Measurements from ENCODE around the gene POLN. TPM values are rescaled to one million over a fixed set of nuclear protein-coding genes. Genes with fewer than 3 reads are reported as not detected.

The POLN gene
- total RNA-seq, 1 donor from 2014 or later = 2.2 TPM

DNA sequence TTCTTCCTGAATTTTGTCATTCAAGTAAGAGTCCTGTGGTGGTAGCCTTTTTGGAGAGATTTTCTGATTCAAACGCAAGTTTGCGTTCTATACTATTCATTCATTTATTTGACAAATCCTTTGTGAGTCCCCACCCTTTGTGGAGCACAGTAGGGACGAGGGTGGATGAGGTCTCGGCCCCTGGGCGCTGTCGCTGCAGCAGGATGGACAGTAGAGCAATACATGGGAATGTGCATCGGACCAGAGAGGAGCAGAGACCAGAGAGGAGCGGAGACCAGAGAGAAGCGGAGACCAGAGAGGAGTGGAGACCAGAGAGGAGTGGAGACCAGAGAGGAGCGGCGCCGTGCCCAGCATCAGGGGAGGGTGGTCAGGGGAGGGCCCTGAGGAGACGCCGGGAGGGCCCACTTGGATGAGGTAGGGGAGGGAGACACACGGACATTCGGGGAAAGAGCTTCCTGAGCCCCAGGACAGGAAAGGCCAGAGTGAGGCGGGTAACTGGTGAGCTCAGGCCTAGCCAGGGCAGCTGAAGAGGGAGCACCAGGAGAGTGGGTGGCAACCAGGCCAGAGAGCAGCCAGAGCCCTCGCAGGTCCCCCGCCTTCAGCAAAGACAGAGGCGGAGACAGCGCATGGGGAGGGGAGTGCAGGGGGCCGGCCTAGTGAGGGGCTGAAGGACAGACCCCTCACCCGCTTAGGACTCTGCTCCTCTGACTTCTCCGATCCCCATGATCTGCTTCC, 115.4 kb downstream of the POLN start:
- ATAC-seq (no peak), DNase-seq (ENCODE audit: low spot score) (no peak)

DNA sequence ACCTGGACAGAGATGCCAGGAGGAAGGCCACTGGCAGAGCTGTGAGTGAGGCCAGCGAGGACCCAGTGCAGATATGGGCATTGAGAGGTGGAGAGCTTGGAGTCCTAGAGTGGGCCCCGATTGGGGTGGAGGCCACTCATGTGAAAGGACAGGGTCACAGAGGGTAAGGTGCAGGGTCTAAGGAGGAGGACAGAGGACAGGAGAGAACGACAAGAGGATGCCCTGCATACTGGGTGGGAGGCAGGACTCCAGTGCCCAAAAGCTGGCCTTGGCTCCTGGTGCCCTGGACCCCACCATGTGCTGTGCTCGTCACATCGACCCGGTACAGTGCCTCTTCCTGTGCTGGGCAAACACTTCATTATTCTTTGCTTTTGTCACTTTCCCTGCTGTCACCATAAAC, 116.1 kb downstream of the POLN start:
- DNase-seq (ENCODE audit: low spot score) = no peak
- ATAC-seq = no peak

DNA sequence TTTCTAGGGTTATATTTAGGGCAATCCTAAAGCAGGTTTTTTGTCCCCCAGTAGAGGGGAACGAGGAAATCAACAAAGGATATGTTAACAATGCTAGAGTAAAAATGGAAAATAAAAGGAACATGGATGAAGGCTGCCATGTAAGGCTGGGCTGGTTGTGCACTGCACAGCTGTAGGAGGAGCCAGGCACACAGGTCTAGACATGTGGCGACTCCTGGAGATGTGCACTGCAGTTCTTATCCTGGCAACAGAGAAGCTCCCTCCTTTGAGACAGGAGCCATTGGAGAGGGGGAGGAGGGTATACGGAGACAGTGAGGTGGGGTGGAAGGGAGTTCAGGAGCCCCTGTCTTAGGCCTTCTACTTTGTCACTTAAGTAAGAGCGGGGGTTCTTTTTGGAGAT, 116.9 kb downstream of the POLN start:
- no peak for ATAC-seq
- no peak for DNase-seq (ENCODE audit: low spot score)

DNA sequence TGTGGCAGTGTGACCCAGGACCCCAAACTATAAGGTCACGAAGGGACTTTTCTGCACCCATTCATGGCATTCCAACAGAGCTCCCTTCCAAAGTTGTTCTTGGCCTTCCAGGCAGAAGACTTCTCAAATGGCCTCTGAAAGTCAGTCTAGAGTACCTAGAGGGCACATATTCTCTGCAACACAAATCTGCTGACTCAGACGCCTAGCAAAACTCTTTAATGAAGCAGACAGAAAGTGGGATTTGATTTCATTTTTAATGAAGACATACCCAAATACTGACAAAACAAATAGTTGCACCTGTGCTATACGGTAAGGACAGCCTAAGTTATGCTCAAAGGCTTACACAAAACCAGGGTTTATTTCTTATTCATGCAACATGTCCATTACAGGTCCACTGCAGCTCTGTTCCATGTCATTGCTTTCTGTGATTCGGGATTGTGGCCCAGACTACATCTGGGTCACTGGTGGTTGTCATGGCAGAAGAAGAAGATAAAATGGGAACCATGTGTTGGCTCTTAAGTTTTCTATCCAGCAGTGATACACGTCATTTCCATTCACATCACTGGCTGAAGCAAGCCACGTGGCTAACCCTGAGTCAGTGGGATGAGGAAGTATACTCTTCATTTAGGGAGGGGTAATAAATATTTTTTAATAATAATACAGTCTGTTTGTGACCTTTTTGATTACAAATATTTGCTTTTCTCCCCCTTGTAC, 125.1 kb downstream of the POLN start:
- DNase-seq (ENCODE audit: low spot score) = no peak
- ATAC-seq = no peak

DNA sequence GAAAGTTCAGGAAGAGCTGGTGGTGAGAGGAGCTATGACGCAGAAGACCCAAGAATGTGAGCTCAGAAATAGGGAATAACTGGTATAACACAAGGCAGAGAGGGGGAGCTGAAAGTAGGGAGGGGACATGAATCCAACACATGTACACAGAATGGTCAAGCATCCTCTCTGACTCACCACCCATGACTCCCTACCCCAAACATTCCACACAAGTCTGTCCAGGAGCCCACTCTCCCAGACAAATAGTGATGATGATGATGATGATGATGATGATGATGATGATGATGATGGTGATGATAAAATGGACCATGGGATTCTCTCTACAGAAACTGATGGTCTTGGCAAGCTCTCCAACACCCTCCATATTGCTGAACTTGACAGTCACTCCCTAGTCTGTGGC, 136.4 kb downstream of the POLN start:
- DNase-seq (ENCODE audit: low spot score) (no peak), ATAC-seq (no peak)

DNA sequence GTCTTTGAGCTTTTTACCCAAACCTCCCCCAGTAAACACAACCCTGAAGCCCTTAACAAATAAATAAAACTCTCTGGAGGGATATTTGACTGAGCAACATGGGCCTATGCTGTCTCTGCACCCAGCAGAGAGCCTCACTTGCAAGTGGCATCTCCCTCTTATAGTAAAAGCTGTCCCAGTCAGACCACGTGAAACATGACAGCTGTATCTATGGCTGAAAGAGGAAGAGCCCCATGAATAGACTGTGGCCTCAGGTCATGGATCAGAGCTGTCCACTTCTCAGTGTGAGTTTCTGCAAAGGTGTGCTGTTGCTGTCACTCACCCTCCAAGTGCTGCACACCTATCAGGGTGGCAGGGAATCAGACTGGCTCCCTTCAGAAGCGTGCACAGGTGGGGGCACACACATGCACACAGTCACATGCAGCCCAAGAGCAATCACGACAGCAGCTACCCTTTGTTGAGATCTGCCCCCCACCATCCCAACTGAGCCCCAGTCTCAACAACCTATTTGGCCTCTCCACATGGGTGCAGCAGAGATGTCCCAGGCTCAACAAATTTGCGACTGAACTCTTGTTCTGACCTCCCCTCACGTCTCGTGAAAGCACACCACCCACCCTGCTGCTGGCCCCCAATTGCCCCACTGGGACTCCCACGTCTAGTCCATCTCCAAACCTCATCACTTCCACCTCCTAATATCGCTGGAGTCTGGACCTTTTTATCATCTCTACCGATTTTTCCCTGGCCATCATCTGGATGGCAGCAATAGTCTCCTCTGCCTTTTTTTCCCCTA, 137.2 kb downstream of the POLN start:
- DNase-seq (ENCODE audit: low spot score) (no peak), ATAC-seq (no peak)

DNA sequence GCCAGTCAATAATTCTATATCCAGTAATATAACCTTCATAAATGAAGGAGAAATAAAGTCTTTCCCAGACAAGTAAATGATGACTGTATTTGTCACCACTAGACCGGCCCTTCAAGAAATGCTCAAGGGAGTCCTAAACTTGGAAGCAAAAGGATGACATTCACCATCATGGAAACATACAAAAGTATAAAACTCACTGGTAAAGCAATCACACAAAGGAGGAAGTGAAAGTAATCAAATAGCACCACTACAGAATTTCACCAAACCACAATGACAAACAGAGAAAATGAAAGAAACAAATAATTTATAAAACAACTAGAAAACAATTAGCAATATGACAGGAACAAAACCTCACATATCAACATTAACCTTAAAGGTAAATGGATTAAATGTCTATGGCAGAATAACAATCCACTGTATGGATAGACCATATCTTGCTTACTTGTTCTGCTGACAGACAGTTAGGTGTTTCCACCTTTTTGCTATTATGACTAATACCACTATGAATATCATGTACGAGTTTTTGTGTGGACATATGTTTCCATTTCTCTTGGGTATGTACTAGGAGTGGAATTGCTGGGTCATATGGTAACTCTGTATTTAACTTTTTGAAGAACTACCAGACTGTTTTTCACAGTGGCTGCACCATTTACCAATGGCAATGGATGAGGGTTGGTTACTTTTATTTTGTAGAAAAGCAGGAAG, 137.9 kb downstream of the POLN start:
- DNase-seq (ENCODE audit: low spot score) (no peak), ATAC-seq (no peak)

DNA sequence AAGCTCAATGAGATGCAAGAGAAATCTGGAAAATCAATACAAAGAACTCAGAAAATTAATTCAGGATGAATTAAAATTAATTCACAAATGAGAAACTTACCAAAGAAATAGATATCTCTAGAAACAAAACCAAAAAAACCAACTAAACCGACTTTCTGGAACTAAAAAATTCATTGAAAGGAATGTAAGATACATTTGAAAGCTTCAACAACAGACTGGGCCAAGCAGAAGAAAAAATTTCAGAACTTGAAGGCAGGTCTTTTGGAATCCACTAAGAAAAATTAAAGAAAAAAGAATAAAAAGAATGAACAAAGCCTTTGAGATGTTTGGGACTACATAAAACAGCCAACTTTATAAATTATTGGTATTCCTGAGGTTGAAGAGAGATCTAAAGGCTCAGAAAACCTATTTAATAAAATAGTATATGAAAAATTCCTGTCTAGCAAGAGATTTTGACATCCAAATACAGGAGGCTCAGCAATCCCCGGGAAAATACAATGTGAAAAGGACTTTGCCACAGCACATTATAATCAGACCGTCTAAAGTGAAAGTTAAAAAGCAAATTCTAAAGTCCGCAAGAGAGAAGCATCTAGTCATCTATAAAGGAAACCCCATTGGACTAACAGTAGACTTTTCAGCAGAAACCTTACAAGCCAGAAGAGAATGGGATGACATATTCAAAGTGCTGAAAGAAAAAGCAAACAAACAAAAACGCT, 138.6 kb downstream of the POLN start:
- ATAC-seq = peak; percentile 69
- DNase-seq (ENCODE audit: low spot score) = no peak

DNA sequence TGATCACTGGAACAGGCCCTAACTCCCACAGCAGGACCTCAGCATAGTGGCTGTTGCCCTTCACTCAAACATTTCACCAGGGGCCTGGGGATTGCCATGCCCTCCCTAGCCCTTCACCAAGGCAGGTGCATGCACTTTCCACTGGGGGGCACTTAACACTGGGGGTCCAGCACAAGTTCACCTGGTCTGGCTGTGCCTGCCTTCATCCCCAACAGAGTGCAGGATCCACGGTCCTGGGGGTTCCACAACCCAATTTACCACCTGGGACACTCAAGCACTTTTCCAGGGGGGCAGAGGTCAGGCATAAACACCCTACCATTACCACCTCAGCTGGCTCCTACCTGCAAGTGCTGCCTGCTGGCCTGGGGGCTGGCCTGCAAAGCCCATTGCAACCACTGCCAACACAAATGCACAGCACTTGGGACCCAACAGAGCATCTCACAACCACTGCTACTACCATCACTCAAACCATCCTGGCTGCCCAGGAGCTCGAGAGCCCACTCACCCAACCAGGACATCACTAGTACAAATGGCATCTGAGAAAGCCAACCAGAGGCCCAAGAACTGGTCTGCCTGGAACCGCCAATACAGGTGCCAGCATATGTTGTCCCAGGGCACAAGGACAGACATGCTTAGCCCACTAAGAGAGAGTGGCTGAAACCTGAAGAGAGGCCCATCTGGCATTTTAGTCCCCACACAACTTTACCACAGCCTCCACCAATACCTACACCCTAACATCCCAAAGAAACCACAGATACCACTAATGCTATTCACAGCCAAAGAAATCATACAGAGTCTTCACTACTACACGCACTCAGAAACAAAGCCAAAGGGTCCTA, 139.7 kb downstream of the POLN start:
- DNase-seq (ENCODE audit: low spot score) = no peak
- ATAC-seq = no peak

DNA sequence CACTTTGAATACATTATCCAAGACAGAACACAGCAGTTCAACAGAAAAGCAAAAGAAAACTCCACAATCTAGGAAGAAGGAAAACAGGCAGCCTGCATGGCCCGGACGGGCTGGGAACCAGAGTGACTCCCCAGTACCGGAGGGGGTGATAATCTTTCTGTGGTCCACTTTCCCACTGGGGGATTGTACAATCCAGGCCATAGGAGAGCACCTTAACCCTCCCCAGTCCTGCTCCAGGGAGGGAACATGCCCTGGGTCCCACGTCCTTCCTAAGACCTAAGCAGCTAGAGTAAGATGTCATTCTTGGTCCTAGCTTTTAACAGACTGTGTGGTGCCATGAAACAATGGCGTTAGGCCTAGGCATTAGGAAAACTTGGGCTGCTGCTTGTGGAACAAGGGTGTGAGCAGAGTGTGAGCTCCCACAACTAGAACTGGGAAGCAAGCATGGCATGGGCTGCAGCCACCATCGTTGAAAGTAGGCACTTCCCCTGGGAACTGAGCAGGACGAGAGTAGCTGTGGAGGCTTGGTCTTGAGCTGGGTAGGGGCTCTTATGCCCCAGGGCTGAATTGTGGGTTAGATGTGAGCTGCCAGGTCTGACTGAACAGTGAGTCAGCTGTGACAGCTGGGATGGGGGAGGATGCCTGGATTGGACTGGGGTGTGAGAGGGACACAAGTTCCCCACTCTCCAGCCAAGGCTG, 140.4 kb downstream of the POLN start:
- no peak for ATAC-seq

DNA sequence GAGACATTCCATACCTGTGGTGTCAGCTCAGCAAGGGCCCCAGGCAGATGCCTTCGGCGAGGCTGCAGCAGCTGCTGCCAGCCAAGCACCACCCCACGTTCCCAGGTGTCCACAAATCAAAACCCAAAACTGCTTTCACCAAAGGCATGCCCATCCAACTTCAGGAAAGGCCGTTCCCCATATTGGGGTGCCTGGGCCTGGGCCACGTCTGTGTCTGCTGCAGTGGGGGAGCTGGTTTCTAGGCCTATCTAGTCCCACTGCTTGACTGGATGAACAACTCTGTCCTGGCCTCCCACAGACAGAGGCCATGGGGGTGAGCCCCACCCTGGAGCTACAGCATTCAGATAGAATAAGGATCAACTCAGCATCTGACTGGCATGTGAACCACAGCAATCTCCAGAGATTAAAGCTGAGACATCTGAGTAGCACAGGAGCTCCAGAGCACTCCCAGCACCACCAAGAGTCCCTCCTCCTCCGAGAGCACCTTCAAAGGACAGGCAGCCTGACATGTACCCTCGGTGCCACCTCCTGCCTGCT, 145.8 kb downstream of the POLN start:
- no peak for DNase-seq (ENCODE audit: low spot score)

More for the DNA sequence above, 140.4 kb downstream of the POLN start:
- no peak for DNase-seq (ENCODE audit: low spot score)

DNA sequence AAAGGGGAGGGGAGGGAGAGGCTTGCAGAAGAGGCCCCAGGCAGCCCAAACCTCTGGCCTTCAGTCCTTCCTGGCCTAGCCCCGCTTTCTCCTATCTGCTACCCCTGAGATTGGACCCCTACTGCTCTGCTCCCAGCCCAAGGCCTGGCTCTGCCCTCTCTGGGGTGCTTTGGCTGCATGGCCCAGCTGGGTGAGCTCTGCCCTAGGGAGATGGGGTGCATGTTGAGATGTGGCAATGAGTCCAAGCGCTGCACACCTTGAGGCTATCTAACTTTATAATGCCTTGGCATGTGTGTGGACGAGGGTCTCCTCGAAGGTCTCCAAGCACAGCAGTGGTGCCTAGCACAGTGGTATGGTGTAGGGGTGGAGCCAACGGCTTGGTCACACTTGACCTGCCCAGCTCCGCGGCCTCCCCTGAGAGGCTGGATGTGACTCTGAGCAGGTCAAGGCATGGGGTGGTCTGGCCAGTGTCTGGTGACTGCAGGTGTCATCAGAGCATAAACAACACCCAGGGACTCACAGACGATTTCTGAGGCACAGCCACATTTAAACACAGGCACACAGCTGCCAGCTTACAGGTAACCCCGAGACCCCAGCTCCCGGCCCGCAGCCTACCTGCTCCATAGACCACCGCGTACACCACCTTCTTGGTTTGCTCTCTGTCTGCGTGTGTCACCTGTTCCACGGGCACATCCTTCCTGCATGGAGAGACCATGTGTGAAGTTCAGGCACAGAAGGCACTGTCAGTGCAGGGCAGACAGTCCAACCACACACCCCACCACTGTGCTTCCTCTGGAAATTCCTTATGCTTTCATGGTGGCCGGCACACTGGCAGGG, 146.5 kb downstream of the POLN start:
- ATAC-seq (no peak), DNase-seq (ENCODE audit: low spot score) (no peak)

More for the DNA sequence above, 145.8 kb downstream of the POLN start:
- no peak for ATAC-seq

DNA sequence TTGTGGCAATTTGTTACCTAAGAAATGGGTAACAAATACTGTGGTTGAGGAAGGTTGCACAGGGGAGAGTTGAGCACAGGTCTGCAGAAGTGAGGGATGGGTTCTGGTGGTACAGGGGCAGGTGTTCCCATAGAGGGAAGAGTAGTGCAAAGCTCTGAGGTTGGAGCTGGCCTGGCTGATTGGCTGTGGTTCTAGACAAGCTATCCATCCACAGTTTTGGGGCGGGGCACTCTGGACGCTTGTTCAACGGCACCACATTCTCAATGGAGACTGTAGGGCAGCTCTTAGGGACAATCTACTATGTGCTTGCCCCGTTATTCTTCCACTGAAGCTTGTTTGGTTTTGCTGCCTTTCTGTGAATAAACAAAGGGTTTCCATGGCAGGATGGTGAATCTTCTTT, 147.4 kb downstream of the POLN start:
- ATAC-seq (no peak), DNase-seq (ENCODE audit: low spot score) (no peak)

DNA sequence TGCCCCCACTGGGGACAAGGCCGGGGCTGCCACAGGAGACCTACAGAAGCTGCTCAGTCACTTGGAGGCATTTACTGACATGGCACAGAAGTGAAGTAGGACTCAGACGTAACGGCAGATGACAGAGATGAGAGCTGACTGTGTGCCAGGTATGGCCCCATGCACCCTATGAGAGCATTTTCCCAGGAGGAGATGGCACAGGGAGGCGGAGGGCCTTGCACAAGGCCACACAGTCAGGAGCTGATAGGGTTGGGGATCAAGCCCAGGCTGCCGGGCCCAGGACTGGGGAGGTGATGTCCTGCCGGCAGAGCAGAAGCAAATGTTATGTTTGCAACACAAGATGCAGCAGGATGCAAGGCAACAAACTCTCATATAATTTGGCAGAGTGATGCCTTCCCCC, 148.7 kb downstream of the POLN start:
- DNase-seq (ENCODE audit: low spot score) (no peak), ATAC-seq (no peak)

DNA sequence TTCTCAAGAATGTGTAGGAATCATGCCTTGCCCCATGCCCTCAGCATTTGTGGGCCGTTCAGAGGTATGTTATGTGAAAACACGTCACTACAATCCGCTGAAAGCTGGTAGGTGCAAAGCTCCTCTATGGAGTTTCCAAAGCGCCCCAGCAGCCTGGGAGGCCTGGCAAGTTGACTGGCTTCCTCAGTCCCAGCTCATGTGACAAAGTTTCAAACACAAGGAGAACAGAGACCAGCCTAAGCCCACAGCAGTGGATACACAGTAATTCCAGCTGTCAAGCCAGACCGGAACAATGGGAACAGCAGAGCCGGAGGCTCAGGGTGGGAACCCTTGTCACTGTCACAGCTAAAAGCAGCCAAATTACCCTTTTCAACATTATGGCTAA, 149.3 kb downstream of the POLN start:
- DNase-seq (ENCODE audit: low spot score) (no peak), ATAC-seq (no peak)

DNA sequence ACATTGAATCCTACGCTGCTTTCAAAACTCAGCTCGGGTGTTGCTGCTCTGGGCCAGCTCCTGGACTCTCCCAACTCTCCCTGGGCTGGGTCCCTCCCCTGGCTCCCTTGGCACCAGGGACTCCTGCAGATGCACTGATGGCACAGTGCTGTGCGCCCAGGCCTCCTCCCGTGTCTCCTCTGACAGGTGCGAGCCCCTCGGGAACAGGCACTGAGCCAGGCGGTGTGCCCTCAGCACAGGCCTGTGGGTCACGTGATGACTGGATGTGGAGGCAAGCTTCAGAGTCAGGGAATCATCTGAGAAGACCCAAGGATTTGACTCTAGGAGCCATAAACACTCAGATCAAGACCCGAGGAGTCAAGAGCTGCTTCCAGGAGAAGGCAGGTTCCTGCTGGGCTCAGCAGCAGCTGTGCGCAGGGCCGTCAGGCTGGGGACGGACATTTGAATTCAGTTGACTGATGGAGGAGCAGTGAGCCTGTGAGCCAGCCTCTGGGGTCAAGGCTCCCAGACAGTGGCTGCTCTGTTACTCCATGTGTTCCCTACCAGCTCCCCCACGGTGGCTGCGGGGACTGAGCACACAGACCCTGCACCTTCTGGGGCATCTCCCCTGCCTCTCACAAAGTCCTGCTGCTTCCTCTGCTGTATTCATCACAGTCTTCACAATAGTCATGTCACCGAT, 149.8 kb downstream of the POLN start:
- ATAC-seq (no peak), DNase-seq (ENCODE audit: low spot score) (no peak)

DNA sequence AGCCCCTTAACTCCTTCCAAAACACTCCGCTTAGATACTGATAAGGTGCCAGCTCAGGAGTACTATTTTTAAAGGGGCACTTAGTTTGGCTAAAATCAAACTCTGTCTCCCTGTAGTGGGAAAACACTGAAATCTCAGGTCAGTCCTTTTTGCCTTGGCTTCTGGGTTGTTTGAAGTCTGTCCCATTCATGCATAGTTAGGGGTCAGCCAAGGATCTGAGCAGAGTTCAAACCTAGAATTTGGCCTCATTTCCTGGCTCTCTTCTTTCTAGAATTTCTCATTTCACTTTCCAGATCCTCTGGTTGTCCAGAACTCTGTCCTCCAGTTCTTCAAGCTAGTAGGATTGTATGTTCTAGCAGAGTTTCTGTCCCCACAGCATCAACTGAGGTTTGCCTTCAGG, 151.3 kb downstream of the POLN start:
- peak; percentile 64 for DNase-seq (ENCODE audit: low spot score)
- peak; percentile 86 for ATAC-seq
